ENCODE measurements around the gene RNF144B. TPM values are rescaled to one million over a fixed set of nuclear protein-coding genes. Genes with fewer than 3 reads are reported as not detected.

Gene RNF144B
- total and polyA plus RNA-seq, 9 of the 15 experiments (the other 6 are each of a cell fraction or from before 2014, with no cell fraction given), result 0.01 TPM; not detected in 8

DNA sequence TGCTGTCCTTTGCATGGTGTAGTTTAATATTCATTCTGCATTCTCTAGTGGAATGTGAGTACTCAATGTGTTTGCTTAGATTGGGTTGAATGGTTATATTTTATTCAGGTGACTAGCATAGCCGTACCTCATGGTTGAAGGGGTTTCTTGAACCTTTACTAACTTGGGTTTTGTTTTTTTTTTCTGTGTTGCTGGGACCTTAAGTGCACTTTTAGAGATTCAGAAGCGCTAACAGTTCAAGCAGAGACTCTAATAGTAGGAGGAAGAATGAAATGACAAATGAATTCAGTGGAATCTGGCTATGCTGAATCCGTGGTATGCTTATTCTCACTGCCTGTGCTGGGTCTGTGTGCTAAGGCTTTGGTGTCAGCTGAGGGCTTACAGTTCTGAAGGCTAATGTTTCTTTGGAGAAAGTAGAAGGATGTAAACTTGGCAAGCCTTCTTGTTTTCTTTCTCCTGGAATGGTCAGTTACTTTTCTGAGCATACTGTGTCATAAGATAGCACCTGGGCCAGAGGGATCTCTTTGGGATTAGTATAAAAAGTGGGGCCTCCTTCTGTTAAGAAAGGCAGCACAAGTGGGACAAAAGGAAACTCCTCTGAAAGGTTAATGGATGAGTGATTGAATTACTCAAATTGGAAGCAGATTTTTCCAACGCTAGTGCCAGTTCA, 28.7 kb downstream of the RNF144B start:
- no peaks in the 10 kb centered on the region for H3K36me3 ChIP-seq (ENCODE audit: control insufficient read depth, insufficient read depth, low read length)
- peak overlapping the region; percentile 38; the same call in 1 of the 2 replicates for H3K4me2 ChIP-seq (ENCODE audit: insufficient read depth, low read length)
- BruUV-seq (replicated peaks), result no TSS peak
- FAIRE-seq (no peak), ATAC-seq (no peak), DNase-seq (ENCODE audit: extremely low read depth in 1 of 4, low spot score in 3 of 4) (no peak)
- H3K9ac ChIP-seq (ENCODE audit: insufficient read depth in 1 of 2, low read depth in 2 of 2, low read length in 2 of 2), result no peak overlapping the region
- intact Hi-C loops (cut with micrococcal nuclease) (no loop called here), in situ Hi-C loops (cut with MboI) (no loop called here)
- TF ChIP-seq NUFIP1 (IDR thresholded peaks at IDR 0.05; ENCODE audit: partially characterized antibody) (no peak), MCM5 (IDR thresholded peaks at IDR 0.05; ENCODE audit: low read depth) (no peak), MED1 (CRISPR knock-in tag; IDR thresholded peaks at IDR 0.05; ENCODE audit: borderline replicate concordance) (no peak), SP1 (CRISPR knock-in tag; IDR thresholded peaks at IDR 0.05) (no peak), SRF (CRISPR knock-in tag; IDR thresholded peaks at IDR 0.05) (no peak), RNF2 (IDR thresholded peaks at IDR 0.05) (no peak), ARID1B (IDR thresholded peaks at IDR 0.05) (no peak), CTBP1 (IDR thresholded peaks at IDR 0.05; ENCODE audit: borderline replicate concordance) (no peak), CCAR2 (IDR thresholded peaks at IDR 0.05; ENCODE audit: low read depth, low read length) (no peak)
- TF ChIP-seq, protein P1, sequence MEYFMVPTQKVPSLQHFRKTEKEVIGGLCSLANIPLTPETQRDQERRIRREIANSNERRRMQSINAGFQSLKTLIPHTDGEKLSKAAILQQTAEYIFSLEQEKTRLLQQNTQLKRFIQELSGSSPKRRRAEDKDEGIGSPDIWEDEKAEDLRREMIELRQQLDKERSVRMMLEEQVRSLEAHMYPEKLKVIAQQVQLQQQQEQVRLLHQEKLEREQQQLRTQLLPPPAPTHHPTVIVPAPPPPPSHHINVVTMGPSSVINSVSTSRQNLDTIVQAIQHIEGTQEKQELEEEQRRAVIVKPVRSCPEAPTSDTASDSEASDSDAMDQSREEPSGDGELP (CRISPR knock-in tag; IDR thresholded peaks at IDR 0.05; ENCODE audit: borderline replicate concordance), result no peak
- TF ChIP-seq, protein P2, sequence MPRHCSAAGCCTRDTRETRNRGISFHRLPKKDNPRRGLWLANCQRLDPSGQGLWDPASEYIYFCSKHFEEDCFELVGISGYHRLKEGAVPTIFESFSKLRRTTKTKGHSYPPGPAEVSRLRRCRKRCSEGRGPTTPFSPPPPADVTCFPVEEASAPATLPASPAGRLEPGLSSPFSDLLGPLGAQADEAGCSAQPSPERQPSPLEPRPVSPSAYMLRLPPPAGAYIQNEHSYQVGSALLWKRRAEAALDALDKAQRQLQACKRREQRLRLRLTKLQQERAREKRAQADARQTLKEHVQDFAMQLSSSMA (CRISPR knock-in tag; IDR thresholded peaks at IDR 0.05), result no peak
- TF ChIP-seq, protein P3, sequence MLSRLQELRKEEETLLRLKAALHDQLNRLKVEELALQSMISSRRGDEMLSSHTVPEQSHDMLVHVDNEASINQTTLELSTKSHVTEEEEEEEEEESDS (CRISPR knock-in tag; IDR thresholded peaks at IDR 0.05), result no peak
- TF ChIP-seq, protein P4, sequence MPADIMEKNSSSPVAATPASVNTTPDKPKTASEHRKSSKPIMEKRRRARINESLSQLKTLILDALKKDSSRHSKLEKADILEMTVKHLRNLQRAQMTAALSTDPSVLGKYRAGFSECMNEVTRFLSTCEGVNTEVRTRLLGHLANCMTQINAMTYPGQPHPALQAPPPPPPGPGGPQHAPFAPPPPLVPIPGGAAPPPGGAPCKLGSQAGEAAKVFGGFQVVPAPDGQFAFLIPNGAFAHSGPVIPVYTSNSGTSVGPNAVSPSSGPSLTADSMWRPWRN (IDR thresholded peaks at IDR 0.05; ENCODE audit: low read depth), result no peak
- no peaks in the 10 kb centered on the region for H3K9me1 ChIP-seq (ENCODE audit: control insufficient read depth, insufficient read depth, low read length)
- H3K4me1 ChIP-seq (replicated peaks in 1 of 2; ENCODE audit: control insufficient read depth in 2 of 2, insufficient read depth in 2 of 2, low read length in 2 of 2), result no peaks in the 10 kb centered on the region
- H3K4me3 ChIP-seq, result no peak overlapping the region
- WGBS (ENCODE audit: insufficient coverage, low coverage, missing lambda C conversion rate), result 1% methylated on average over 4 of the region's 4 CpGs
- H3K27ac ChIP-seq (ENCODE audit: extremely low read depth, low read depth, low read length), result no peak overlapping the region
- H3K27me3 ChIP-seq (ENCODE audit: control insufficient read depth in 2 of 2, insufficient read depth in 2 of 2, low read length in 2 of 2), result no peaks in the 10 kb centered on the region
- no peaks in the 10 kb centered on the region for H4K20me1 ChIP-seq (replicated peaks; ENCODE audit: control insufficient read depth, insufficient read depth, low read length)
- H3K79me2 ChIP-seq (ENCODE audit: control insufficient read depth, insufficient read depth, low read length), result no peaks in the 10 kb centered on the region
- POLR2A ChIA-PET, result interaction anchor here (0.6 kb wide), 1 partner anchor 294 kb away, joined by 3 read pairs; no protein-coding TSS in a partner anchor
- H3K9me3 ChIP-seq (replicated peaks; ENCODE audit: control insufficient read depth, insufficient read depth, low read depth, low read length), result no peaks in the 10 kb centered on the region
- H2AFZ ChIP-seq (ENCODE audit: low read depth, low read length), result peak overlapping the region; percentile 66
- CTCF ChIA-PET (ENCODE audit: low intra/inter-chr PET ratio), result no interaction called here

All from K562 (cell line).